Lower lobe of right lung (tissue), 2 donors: ENCODE data around the gene NCOA7. TPM values are rescaled to one million over a fixed set of nuclear protein-coding genes. Genes with fewer than 3 reads are reported as not detected.

Source experiments
- ATAC-seq, 2 donors: fragments of 200-7000 bp; cut with Tn5 transposase; one replicate each; pipeline ENCODE4 v1.9.1; 2020 to 2022; ENCODE audit warnings: mild to moderate bottlenecking in 2 of 2, moderate library complexity in 2 of 2
- DNase-seq: peaks from one replicate; pipeline ENCODE4 v3.0.0-alpha.2; 2020
- H3K27ac ChIP-seq: fragments of 200-600 bp; one replicate; pipeline ENCODE4 v1.8.0; 2022
- H3K27me3 ChIP-seq: fragments of 200-600 bp; one replicate; pipeline ENCODE4 v1.8.0; 2022; ENCODE audit warnings: low read depth
- H3K36me3 ChIP-seq: fragments of 200-600 bp; one replicate; pipeline ENCODE4 v1.8.0; 2022; ENCODE audit warnings: mild to moderate bottlenecking
- H3K4me1 ChIP-seq: fragments of 200-600 bp; one replicate; pipeline ENCODE4 v1.8.0; 2022
- H3K4me3 ChIP-seq: fragments of 200-600 bp; one replicate; pipeline ENCODE4 v1.8.0; 2022; ENCODE audit warnings: mild to moderate bottlenecking
- H3K9me3 ChIP-seq: fragments of 200-600 bp; one replicate; pipeline ENCODE4 v1.8.0; 2022
- intact Hi-C: fragments of 100-400 bp; cut with DNase I; formaldehyde crosslinking; loops from one replicate; pipeline ENCODE4 v1.11.0; 2022
- total RNA-seq: library from RNA; stranded (reverse); fragmentation: NEBNext Ultra II Directional; extraction: Animal tissue kit (Norgen Biotek cat#: 25700); gene quantifications from one replicate; pipeline ENCODE4 v1.2.1, GENCODE V29; 2021
- TF ChIP-seq, protein P1 (sequence below): fragments of 200-600 bp; IDR thresholded peaks from one replicate; pipeline ENCODE4 v1.8.0; 2022; ENCODE audit warnings: antibody characterized with exemption, mild to moderate bottlenecking
- donor health status: DM: no; HTN: yes; CAD: no; lungs with severe emphysema.

Gene NCOA7
- total RNA-seq, 1 donor from 2014 or later = 64.4 TPM

GRCh38 chr6:125807293-125807692 lies 16.5 kb downstream of the NCOA7 start:
- Histone ChIP-seq H3K4me3 (no peak overlapping the region), H3K27me3 (no peaks in the 10 kb centered on the region), H3K36me3 (peaks cover 4% of the 10 kb centered on the region), H3K9me3 (no peaks in the 10 kb centered on the region), H3K4me1 (peaks cover 48% of the 10 kb centered on the region), H3K27ac (no peak overlapping the region)
- TF ChIP-seq, protein P1, sequence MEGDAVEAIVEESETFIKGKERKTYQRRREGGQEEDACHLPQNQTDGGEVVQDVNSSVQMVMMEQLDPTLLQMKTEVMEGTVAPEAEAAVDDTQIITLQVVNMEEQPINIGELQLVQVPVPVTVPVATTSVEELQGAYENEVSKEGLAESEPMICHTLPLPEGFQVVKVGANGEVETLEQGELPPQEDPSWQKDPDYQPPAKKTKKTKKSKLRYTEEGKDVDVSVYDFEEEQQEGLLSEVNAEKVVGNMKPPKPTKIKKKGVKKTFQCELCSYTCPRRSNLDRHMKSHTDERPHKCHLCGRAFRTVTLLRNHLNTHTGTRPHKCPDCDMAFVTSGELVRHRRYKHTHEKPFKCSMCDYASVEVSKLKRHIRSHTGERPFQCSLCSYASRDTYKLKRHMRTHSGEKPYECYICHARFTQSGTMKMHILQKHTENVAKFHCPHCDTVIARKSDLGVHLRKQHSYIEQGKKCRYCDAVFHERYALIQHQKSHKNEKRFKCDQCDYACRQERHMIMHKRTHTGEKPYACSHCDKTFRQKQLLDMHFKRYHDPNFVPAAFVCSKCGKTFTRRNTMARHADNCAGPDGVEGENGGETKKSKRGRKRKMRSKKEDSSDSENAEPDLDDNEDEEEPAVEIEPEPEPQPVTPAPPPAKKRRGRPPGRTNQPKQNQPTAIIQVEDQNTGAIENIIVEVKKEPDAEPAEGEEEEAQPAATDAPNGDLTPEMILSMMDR = no peak
- intact Hi-C loops = no loop called here
- DNase-seq = no peak
- ATAC-seq = no peak

- no peaks in the 10 kb centered on the region for H3K9me3 ChIP-seq
- H3K27me3 ChIP-seq = no peaks in the 10 kb centered on the region
- H3K4me3 ChIP-seq = no peak overlapping the region
- H3K4me1 ChIP-seq = peaks cover 48% of the 10 kb centered on the region
- H3K27ac ChIP-seq = no peak overlapping the region
- no peaks in the 10 kb centered on the region for H3K36me3 ChIP-seq
- intact Hi-C loops = no loop called here
- DNase-seq = no peak
- TF ChIP-seq, protein P1 = no peak
- no peak for ATAC-seq
Observed at GRCh38 chr6:125808060-125808459, 17.3 kb downstream of the NCOA7 start.

DNA sequence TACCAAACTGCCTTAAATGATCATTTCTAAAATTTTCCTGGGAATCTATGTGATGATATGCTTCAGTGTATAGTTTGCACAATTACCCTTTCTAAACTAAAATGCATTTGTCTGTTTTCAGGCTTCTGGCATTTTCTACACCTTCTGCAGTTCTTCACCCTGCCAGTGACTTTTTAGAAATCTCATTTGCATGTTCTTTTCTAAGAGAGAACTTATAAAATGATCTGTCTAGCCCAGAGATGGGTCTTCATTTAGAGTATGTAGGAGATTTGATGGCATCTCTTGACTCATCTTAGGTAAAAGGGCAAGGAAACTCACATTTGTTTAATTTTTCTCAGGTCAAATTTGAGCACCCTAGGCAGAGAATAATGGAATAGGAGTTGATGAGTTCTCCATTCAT lies 17.8 kb downstream of the NCOA7 start:
- Histone ChIP-seq H3K36me3 (no peaks in the 10 kb centered on the region), H3K27ac (no peak overlapping the region), H3K4me1 (peaks cover 48% of the 10 kb centered on the region), H3K9me3 (no peaks in the 10 kb centered on the region), H3K4me3 (no peak overlapping the region), H3K27me3 (no peaks in the 10 kb centered on the region)
- ATAC-seq (no peak), DNase-seq (no peak)
- intact Hi-C loops = no loop called here
- TF ChIP-seq, protein P1 = no peak

- H3K4me1 ChIP-seq = peaks cover 51% of the 10 kb centered on the region
Observed at GRCh38 chr6:125809570-125810170, 18.9 kb downstream of the NCOA7 start.

GRCh38 chr6:125810445-125810844 lies 19.7 kb downstream of the NCOA7 start:
- no peaks in the 10 kb centered on the region for H3K9me3 ChIP-seq
- intact Hi-C loops = no loop called here
- no peaks in the 10 kb centered on the region for H3K36me3 ChIP-seq
- ATAC-seq (peak; percentile 45 to 58), DNase-seq (no peak)
- TF ChIP-seq, protein P1 = no peak
- H3K27me3 ChIP-seq = no peaks in the 10 kb centered on the region
- H3K4me3 ChIP-seq = no peak overlapping the region
- H3K27ac ChIP-seq = no peak overlapping the region
- peaks cover 59% of the 10 kb centered on the region for H3K4me1 ChIP-seq

More at GRCh38 chr6:125809570-125810170, 18.9 kb downstream of the NCOA7 start:
- Histone ChIP-seq H3K27ac (no peak overlapping the region), H3K27me3 (no peaks in the 10 kb centered on the region), H3K4me3 (no peak overlapping the region), H3K36me3 (no peaks in the 10 kb centered on the region), H3K9me3 (no peaks in the 10 kb centered on the region)
- ATAC-seq (no peak), DNase-seq (no peak)
- intact Hi-C loops = no loop called here
- TF ChIP-seq, protein P1 = no peak
